Neural cell (in vitro differentiated cells): Measurements from ENCODE around the gene AGL. TPM values are rescaled to one million over a fixed set of nuclear protein-coding genes. Genes with fewer than 3 reads are reported as not detected.
"Not testable (repeated sequence)": the region's sequence is repeated elsewhere in the genome, so short reads cannot be mapped to it uniquely, and the experiment has no call there.

ENCODE experiments used
- H2AFZ ChIP-seq: fragments of 200-600, 300-800 bp; sonication (generic), shearing (Covaris generic); 2 replicates; pipeline ENCODE4 v1.6.0; 2014; ENCODE audit warnings: low read depth, mild to moderate bottlenecking, antibody characterized with exemption, low read length, moderate library complexity
- H3F3A ChIP-seq: fragments of 200-600 bp; shearing (Covaris generic); 2 replicates; pipeline ENCODE4 v1.6.1; 2016; ENCODE audit warnings: mild to moderate bottlenecking, moderate library complexity, mixed read lengths, antibody characterized with exemption, low read length; ENCODE audit not compliant: insufficient read depth, poor library complexity, severe bottlenecking
- H3K27ac ChIP-seq: fragments of 200-600, 300-800 bp; sonication (generic), shearing (Covaris generic); 2 replicates; pipeline ENCODE4 v1.5.1; 2014; ENCODE audit warnings: mild to moderate bottlenecking, low read length, moderate library complexity
- H3K27me3 ChIP-seq: fragments of 300-800, 200-600 bp; sonication (generic), shearing (Covaris generic); 2 replicates; pipeline ENCODE4 v1.6.0; 2014; ENCODE audit warnings: mild to moderate bottlenecking, low read depth, low read length, moderate library complexity; ENCODE audit not compliant: insufficient read depth
- H3K36me3 ChIP-seq: fragments of 300-800, 200-600 bp; sonication (generic), shearing (Covaris generic); 2 replicates; pipeline ENCODE4 v1.5.1; 2014; ENCODE audit warnings: mild to moderate bottlenecking, antibody characterized with exemption, low read length, moderate library complexity; ENCODE audit not compliant: insufficient read depth
- H3K4me2 ChIP-seq: fragments of 300-800, 200-600 bp; sonication (generic), shearing (Covaris generic); 2 replicates; pipeline ENCODE4 v1.6.0; 2014; ENCODE audit warnings: mild to moderate bottlenecking, low read length
- H3K4me3 ChIP-seq: fragments of 300-800, 200-600 bp; sonication (generic), shearing (Covaris generic); 2 replicates; pipeline ENCODE4 v1.5.1; 2014; ENCODE audit warnings: mild to moderate bottlenecking, low read length, moderate library complexity
- H3K79me2 ChIP-seq: fragments of 200-600 bp; shearing (Covaris generic); replicated peaks from 2 replicates; pipeline ENCODE4 v1.6.0; 2014; ENCODE audit warnings: mild to moderate bottlenecking, low read length, moderate library complexity; ENCODE audit not compliant: insufficient read depth
- H3K9ac ChIP-seq: fragments of 300-800, 200-600 bp; sonication (generic), shearing (Covaris generic); 2 replicates; pipeline ENCODE4 v1.6.1; 2016; ENCODE audit warnings: mild to moderate bottlenecking, low read length, mixed read lengths
- H3K9me2 ChIP-seq: fragments of 200-600 bp; shearing (Covaris generic); 2 replicates; pipeline ENCODE4 v1.6.1; 2016; ENCODE audit warnings: mild to moderate bottlenecking, low read length, mixed read lengths; ENCODE audit not compliant: insufficient read depth
- H3K9me3 ChIP-seq: fragments of 200-600, 300-800 bp; sonication (generic), shearing (Covaris generic); 2 replicates; pipeline ENCODE4 v1.6.1; 2016; ENCODE audit warnings: mild to moderate bottlenecking, mixed run types, low read length, moderate library complexity, mixed read lengths
- H4K20me1 ChIP-seq: fragments of 200-600 bp; shearing (Covaris generic); 2 replicates; pipeline ENCODE4 v1.6.1; 2016; ENCODE audit warnings: mild to moderate bottlenecking, mixed run types; ENCODE audit not compliant: insufficient read depth
- EP300 ChIP-seq: fragments of 450-650 bp; conservative IDR thresholded peaks from 2 replicates; pipeline ENCODE4 v1.6.1; 2014; ENCODE audit warnings: antibody characterized with exemption, mild to moderate bottlenecking, moderate library complexity; ENCODE audit not compliant: poor library complexity, severe bottlenecking
- EZH2 ChIP-seq: fragments of 200-600, 300-800 bp; shearing (Covaris generic), sonication (generic); IDR thresholded peaks from 2 replicates; pipeline ENCODE4 v1.6.1; 2014; ENCODE audit warnings: antibody characterized with exemption, low read length, borderline replicate concordance, mild to moderate bottlenecking; ENCODE audit not compliant: insufficient read depth, poor library complexity, severe bottlenecking
- MXI1 ChIP-seq: fragments of 450-650 bp; conservative IDR thresholded peaks from 2 replicates; pipeline ENCODE4 v1.6.1; 2014; ENCODE audit warnings: antibody characterized with exemption, mild to moderate bottlenecking; ENCODE audit not compliant: poor library complexity, severe bottlenecking
- POLR2AphosphoS5 ChIP-seq: IDR thresholded peaks from 2 replicates; pipeline ENCODE4 v1.6.1; 2012
- RAD21 ChIP-seq: fragments of 450-650 bp; conservative IDR thresholded peaks from 2 replicates; pipeline ENCODE4 v1.6.1; 2014; ENCODE audit warnings: antibody characterized with exemption, mild to moderate bottlenecking, moderate library complexity
- REST ChIP-seq: IDR thresholded peaks from 2 replicates; pipeline ENCODE4 v1.6.1; 2012; ENCODE audit warnings: borderline replicate concordance
- SMC3 ChIP-seq: fragments of 450-650 bp; conservative IDR thresholded peaks from 2 replicates; pipeline ENCODE4 v1.6.1; 2014; ENCODE audit warnings: antibody characterized with exemption, mild to moderate bottlenecking, moderate library complexity; ENCODE audit not compliant: poor library complexity
- TAF1 ChIP-seq: IDR thresholded peaks from 2 replicates; pipeline ENCODE4 v1.6.1; 2012; ENCODE audit warnings: low read depth
- polyA plus RNA-seq: library from polyadenylated mRNA; depleted of rRNA; stranded (reverse); fragments of >200 nt; gene quantifications from 2 replicates; pipeline ENCODE4 v1.2.3, GENCODE V29; 2014
- small RNA-seq, 3 experiments: library from RNA; depleted of rRNA; stranded (forward); fragments of <200 nt; gene quantifications; one replicate each; pipeline ENCODE3, GENCODE V24; 2012
- TF ChIP-seq, protein P1 (sequence below): fragments of 450-650 bp; IDR thresholded peaks from 2 replicates; pipeline ENCODE4 v1.5.1; 2014; ENCODE audit warnings: antibody characterized with exemption, mild to moderate bottlenecking, moderate library complexity; ENCODE audit not compliant: poor library complexity, severe bottlenecking

AGL gene
- polyA plus RNA-seq, 1 donor from 2014 or later = 17.7 TPM

- H3K79me2 ChIP-seq = peaks cover 13% of the 10 kb centered on the region
- H3K9me2 ChIP-seq = no peaks in the 10 kb centered on the region
- peak overlapping the region; percentile 74 for H3K9ac ChIP-seq
- H3K36me3 ChIP-seq = no peaks in the 10 kb centered on the region
- no peaks in the 10 kb centered on the region for H4K20me1 ChIP-seq
- no peaks in the 10 kb centered on the region for H3K27me3 ChIP-seq
- H3K9me3 ChIP-seq = no peaks in the 10 kb centered on the region
- no peaks in the 10 kb centered on the region for H3F3A ChIP-seq
- H3K4me2 ChIP-seq = peak overlapping the region; percentile 77
- H3K27ac ChIP-seq = peak overlapping the region; percentile 57
- H2AFZ ChIP-seq = peak overlapping the region; percentile 87
- TF ChIP-seq EP300 = no peak
- TF ChIP-seq POLR2AphosphoS5 = no peak
- TF ChIP-seq EZH2 = no peak
- TF ChIP-seq, protein P1, sequence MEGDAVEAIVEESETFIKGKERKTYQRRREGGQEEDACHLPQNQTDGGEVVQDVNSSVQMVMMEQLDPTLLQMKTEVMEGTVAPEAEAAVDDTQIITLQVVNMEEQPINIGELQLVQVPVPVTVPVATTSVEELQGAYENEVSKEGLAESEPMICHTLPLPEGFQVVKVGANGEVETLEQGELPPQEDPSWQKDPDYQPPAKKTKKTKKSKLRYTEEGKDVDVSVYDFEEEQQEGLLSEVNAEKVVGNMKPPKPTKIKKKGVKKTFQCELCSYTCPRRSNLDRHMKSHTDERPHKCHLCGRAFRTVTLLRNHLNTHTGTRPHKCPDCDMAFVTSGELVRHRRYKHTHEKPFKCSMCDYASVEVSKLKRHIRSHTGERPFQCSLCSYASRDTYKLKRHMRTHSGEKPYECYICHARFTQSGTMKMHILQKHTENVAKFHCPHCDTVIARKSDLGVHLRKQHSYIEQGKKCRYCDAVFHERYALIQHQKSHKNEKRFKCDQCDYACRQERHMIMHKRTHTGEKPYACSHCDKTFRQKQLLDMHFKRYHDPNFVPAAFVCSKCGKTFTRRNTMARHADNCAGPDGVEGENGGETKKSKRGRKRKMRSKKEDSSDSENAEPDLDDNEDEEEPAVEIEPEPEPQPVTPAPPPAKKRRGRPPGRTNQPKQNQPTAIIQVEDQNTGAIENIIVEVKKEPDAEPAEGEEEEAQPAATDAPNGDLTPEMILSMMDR = no peak
- TF ChIP-seq MXI1 = no peak
- TF ChIP-seq SMC3 = no peak
- TF ChIP-seq TAF1 = no peak
- no peak for TF ChIP-seq RAD21
- TF ChIP-seq REST = no peak
- peak overlapping the region; percentile 90 for H3K4me3 ChIP-seq
These were observed 120.6 kb downstream of the AGL start for GRCh38 chr1:99970713-99971255.

DNA sequence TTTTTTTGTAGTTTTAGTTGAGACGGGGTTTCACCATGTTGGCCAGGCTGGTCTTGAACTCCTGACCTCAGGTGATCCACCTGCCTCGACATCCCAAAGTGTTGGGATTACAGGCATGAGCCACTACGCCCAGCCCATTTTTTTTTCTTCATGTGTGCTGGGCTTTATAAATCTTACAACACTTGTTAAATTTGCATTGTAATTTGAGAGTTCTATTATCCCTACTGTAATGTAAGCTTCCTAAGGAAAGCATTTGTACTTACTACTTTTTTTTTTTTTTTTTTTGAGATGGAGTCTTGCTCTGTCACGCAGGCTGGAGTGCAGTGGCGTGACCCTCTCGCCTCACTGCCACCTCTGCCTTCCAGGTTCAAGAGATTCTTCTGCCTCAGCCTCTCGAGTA, 121.9 kb downstream of the AGL start:
- H4K20me1 ChIP-seq, H3K27me3 ChIP-seq, H3K9ac ChIP-seq, H3K4me2 ChIP-seq, H3K4me3 ChIP-seq, H3K9me3 ChIP-seq, H3F3A ChIP-seq, H2AFZ ChIP-seq, H3K36me3 ChIP-seq, H3K9me2 ChIP-seq, H3K27ac ChIP-seq: not testable (repeated sequence)
- peaks cover 13% of the 10 kb centered on the region for H3K79me2 ChIP-seq

Small RNAs within 50 kb of the gene (small RNA-seq; reads per million reads assigned to genes)
- 0 reads per million in 3 experiments for gene AC096949.1

Other genes starting within 250 kb of the AGL start
- gene PALMD, start 204.2 kb upstream of the AGL start, polyA plus RNA-seq = 19.4 and 20.6 TPM in 2 replicates
- 5.0 TPM in 1 of 2 replicates, not detected in the other for gene FRRS1, start 83.7 kb upstream of the AGL start, polyA plus RNA-seq
- 26.8 and 28.1 TPM in 2 replicates for gene SLC35A3, start 119.6 kb downstream of the AGL start, polyA plus RNA-seq